Globus pallidus (tissue), 1 donor: ENCODE measurements around the gene GALNT9.
"Not testable (repeated sequence)": the region's sequence is repeated elsewhere in the genome, so short reads cannot be mapped to it uniquely, and the experiment has no call there.

Experiments
- DNase-seq: peaks from one replicate; pipeline ENCODE4 v3.0.0-alpha.2; 2015; ENCODE audit warnings: low spot score

Gene GALNT9

DNA sequence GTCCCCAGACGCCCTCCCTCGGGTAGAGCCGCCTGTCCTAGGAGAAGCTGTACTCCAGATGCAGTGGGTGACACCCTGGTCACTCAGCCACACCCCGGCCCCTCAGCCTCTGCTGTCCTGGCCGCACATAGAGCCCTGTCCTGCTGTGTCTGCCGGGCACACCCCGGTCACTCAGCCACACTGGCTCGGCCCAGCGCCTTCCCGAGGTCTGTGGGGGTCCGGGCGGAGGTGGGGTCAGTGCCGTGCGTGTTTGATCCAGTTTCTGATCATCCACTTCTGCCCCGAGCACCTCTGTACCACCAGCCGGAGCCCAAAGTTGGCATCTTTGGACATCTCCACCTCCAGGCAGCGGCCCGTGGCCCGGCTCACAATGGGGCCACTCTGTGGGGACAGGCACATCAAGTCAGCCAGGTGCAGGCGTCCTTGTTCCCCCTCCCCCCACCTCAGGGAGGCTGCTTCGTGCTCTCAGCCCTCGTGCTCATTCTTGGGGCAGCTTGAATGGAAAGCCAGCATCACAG, 132.5 kb downstream of the GALNT9 start:
- DNase-seq, result no peak

DNA sequence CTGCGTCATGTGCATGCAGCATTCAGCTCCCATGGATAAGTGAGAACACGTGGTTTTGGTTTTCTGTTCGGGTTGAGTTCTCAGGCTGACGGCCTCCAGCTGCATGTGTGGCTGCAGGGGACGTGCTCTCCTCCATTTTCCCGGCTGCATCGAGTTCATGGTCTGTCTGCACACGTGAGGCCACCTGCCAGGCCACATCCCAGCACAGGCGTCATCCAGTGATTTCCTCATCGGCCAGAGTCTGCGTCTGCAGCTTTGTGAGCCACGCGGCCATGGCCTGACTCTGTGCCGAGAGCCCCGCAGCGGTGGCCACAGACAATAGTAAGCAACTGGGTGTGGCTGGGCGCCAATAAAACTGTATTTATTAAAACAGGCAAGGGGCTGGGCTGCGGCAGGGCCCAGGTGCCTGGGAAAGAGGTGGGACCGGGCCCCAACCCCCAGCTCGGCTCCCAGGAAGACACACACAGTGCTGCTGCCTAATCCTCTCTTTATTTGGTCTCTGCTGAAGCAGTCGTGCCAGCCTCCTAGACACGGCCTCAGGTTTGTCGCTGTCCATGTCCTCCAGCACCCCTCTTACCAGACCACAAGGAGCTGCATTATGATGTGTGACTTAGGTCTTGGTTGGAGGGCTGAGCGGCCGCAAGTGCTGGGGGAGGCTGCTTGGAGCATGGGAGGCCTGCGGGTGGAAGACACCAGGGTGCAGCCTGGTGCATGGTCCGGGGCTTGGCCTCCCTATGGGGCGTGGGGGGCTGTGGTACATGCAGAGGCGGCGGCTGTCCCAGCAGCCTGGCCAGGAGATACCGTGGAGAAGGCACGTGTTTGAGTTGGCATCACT, 133.1 kb downstream of the GALNT9 start:
- DNase-seq, result no peak

- not testable (repeated sequence) for DNase-seq
Observed at GRCh38 chr12:132195242-132195641, 134.1 kb downstream of the GALNT9 start.

DNA sequence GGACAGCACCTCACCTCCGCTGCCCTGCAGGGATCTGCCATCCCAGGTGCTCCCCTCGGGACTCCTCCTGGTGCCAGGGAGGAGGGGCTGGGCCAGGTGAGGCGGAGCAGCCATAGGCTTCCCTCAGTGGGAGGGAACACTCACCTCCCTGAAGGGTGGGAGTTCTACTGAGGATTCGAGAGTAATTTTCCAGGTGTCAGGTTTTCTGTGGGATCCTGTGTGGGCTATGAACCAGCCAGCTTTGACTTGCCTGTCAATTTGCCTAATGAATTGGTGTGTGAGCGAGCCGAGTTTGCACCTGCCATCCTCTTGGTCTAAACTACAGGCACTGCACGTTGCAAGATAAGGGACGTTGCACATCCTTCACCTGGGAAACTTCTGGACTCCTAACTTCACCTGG, 134.8 kb downstream of the GALNT9 start:
- DNase-seq, result no peak

GRCh38 chr12:132194056-132194455, 135.3 kb downstream of the GALNT9 start:
- DNase-seq, result no peak

GRCh38 chr12:132191715-132192553, 137.5 kb downstream of the GALNT9 start:
- DNase-seq, result no peak

- no peak for DNase-seq
Observed at GRCh38 chr12:132190834-132191500, 138.4 kb downstream of the GALNT9 start.

GRCh38 chr12:132190012-132190755, 139.2 kb downstream of the GALNT9 start:
- no peak for DNase-seq

DNA sequence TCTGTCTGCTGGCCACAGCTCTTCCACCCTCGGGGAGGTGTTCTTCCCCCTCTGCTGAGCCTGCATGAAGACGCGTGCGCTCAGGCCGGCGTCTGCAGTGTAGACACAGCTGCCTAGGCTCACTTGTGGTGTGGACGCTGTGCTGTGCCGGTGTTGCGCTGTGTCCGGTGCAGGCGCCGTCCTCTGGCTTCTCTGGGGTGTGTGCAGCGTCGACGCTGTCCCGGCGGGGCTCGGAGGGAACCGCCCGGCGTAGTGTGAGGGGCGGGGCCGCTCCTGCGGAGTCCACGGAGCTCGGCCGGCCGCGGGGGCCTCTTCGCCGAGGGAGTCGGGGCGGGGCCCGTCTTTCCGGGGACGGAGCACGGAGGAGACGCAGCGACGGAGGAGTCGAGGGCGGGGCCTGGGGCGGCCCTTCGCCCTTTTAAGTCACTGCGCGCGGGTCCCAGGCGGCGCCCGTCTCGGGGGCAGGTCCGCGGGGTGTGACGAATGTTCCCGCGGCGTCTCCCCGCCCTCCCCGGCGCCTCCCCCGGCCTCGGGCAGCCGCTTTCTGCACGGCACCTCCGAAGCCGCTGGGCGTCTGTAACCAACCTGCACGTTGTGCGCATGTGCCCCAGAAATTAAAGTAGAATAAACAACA, 139.9 kb downstream of the GALNT9 start:
- DNase-seq, result peak; percentile 78

- no peak for DNase-seq
Observed at GRCh38 chr12:132188916-132189325, 140.5 kb downstream of the GALNT9 start.

DNA sequence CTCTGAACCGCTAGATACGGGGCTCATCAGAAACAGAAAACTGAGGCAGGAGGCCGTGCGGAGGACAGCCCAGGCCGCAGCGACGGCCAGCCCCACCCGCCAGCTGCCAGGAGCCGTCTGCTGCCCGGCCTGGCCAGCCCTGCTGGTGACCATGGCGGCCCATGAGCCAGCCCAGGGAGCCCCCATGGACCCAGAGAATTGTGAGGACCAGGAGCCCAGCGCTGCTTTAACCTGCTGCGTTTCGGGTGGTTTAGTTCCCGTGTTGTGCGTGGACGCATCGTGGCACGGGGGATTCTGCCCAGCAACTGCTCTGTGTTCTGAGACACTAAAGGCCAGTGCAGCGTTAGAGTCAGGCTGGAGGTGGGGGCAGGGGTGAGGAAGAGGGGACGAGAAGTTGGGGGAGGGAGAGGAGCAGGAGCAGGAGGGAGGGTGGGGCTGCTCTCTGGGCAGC, 140.9 kb downstream of the GALNT9 start:
- DNase-seq, result no peak

- DNase-seq, result no peak
Observed at GRCh38 chr12:132187646-132188450, 141.5 kb downstream of the GALNT9 start.

DNA sequence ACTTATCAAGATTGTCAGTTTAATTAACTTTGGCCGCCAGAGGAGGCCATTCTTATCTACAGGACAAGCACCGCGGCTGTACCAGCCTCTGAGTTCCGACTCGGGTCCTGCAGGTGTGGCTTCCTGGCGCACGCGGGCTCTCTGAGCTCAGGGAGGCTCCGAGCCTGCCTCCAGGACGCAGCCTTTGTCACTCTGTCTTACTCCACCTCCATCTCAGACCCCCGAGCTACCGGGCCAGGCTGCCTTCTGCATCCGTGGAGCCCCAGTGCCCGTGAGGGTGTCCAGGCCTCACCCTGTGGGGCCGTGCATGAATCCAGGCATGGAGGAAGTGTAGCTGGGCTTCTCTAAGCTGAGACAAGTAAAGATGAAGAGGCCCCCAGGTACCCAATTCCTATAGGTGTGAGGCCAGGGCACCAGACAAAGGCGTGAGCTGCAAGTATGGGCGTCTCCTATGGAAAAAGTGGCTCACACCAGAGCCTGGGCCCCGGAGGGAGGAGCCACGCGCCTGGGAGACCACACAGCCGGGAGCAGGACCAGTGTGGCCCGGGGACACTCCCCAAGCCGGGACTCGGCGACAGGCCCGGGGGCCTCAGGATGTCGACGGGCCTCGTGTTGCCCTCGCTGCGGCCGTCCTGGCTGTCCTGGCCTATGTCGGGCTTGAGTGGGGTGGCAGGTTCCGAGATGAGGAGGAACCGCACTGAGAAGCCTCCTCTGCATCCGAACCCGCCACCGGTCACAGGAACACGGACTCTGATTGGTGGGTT, 142.3 kb downstream of the GALNT9 start:
- no peak for DNase-seq

- no peak for DNase-seq
Observed at GRCh38 chr12:132186208-132186856, 143.1 kb downstream of the GALNT9 start.

- DNase-seq, result no peak
Observed at GRCh38 chr12:132185705-132186104, 143.7 kb downstream of the GALNT9 start.

DNA sequence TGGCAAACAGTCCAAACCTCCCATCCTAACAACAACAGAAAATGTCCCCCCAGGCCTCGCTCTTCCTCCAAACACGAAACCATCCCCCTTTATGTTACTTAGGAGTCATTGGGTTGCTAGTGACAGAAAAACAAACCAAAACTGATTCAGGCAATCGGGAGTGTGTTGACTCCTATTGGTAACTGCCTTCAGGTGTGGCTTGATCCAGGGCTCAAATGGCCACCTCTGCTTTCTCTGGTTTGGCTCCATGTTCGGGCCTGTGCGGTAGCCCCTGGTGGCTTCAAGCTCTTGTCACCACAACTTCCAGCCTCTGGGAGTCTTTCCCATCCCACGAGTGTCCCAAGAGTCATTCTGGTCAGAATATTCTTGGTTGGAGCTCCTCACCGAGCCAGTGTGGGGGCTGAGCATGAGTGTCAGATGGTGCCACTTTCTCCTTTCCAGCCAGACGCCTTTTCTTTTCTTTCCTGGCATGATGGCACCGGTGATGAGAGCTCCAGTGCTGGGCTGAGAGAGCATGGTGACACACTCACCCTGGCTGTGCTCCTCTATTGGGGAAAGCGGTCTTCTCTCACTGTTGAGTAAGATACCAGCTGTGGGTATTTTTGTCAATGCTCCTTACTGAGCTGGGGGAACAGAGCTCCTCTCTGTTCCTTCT, 146.6 kb downstream of the GALNT9 start:
- DNase-seq, result no peak

DNA sequence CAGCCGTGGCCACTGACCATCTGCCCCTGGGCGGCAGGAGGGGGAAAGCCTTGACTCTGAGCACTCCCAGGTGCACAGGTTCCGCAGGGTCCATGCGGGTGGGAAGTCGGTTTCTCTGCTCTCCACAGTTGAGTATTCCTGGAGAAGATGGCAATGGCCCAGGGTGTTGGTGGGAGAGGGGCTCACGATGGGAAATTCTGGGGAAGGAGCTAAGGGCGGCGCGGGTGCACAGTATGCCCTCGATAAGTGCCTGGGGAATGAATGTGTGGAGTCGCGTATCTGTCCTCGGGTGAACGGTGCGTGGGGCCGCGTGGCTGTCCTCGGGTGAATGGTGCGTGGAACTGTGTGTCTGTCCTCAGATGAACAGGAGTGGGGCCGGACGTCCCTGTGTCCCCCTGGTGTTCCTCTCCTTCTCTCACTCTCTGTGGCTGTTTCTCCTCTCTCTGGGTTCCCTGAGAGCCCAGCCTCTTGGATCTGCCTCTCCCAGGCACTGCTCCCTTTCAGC, 147.1 kb downstream of the GALNT9 start:
- no peak for DNase-seq

GRCh38 chr12:132181570-132182200, 147.7 kb downstream of the GALNT9 start:
- DNase-seq, result no peak
